Thyroid gland (tissue), 4 donors: Measurements from ENCODE around the gene UCN2. TPM values are rescaled to one million over a fixed set of nuclear protein-coding genes. Genes with fewer than 3 reads are reported as not detected.

Source experiments
- DNase-seq, 2 donors: peaks; one replicate each; pipeline ENCODE4 v3.0.0-alpha.2; 2019
- H3K27ac ChIP-seq, 3 donors: fragments of 200-600 bp; sonication (generic); 1 replicate in 2 of 3; 2 replicates in 1 of 3; pipeline ENCODE4 v1.5.1; 2016 to 2019; ENCODE audit warnings: mild to moderate bottlenecking in 1 of 3, moderate library complexity in 1 of 3
- H3K27me3 ChIP-seq: fragments of 200-600 bp; sonication (generic); one replicate; pipeline ENCODE4 v1.5.1; 2019
- H3K36me3 ChIP-seq, 2 donors: fragments of 200-600 bp; sonication (generic); one replicate each; pipeline ENCODE4 v1.5.1; 2016 to 2019
- H3K4me1 ChIP-seq, 2 donors: fragments of 200-600 bp; sonication (generic); one replicate each; pipeline ENCODE4 v1.5.1; 2017 to 2019
- H3K4me3 ChIP-seq, 3 donors: fragments of 200-600 bp; sonication (generic); replicated peaks in 1 of 3; 1 replicate in 2 of 3; 2 replicates in 1 of 3; pipeline ENCODE4 v1.5.1; 2016; ENCODE audit warnings: mild to moderate bottlenecking in 1 of 3
- H3K9me3 ChIP-seq: fragments of 200-600 bp; sonication (generic); one replicate; pipeline ENCODE4 v1.5.1; 2017
- CTCF ChIP-seq, 6 experiments: fragments of 200-600 bp in 3 of 6; fragments of 450-650 bp in 3 of 6; sonication (generic) in 3 of 6; IDR thresholded peaks; one replicate each; pipeline ENCODE4 v1.5.1; 2016 to 2019; ENCODE audit warnings: antibody characterized with exemption in 6 of 6, mild to moderate bottlenecking in 2 of 6, inconsistent platforms in 1 of 6, moderate library complexity in 1 of 6
- POLR2A ChIP-seq, 2 donors: fragments of 450-650 bp; IDR thresholded peaks; one replicate each; pipeline ENCODE4 v1.6.1; 2017; ENCODE audit warnings: antibody characterized with exemption in 2 of 2, mild to moderate bottlenecking in 2 of 2, moderate library complexity in 1 of 2
- WGBS, 2 donors: methylation state at CpG; one replicate each; pipeline ENCODE4 v1.1.5; 2017; 5-methylcytosine and 5-hydroxymethylcytosine counted together
- intact Hi-C: fragments of 100-400 bp; cut with DNase I; formaldehyde crosslinking; loops from one replicate; pipeline ENCODE4 v1.15.1; 2023
- total RNA-seq, 4 donors: library from RNA; depleted of rRNA; stranded (reverse); fragments of >200 nt; gene quantifications; one replicate each; pipeline ENCODE4 v1.2.3, GENCODE V29; 2016

UCN2 gene
- total RNA-seq, 4 donors from 2014 or later: not detected

DNA sequence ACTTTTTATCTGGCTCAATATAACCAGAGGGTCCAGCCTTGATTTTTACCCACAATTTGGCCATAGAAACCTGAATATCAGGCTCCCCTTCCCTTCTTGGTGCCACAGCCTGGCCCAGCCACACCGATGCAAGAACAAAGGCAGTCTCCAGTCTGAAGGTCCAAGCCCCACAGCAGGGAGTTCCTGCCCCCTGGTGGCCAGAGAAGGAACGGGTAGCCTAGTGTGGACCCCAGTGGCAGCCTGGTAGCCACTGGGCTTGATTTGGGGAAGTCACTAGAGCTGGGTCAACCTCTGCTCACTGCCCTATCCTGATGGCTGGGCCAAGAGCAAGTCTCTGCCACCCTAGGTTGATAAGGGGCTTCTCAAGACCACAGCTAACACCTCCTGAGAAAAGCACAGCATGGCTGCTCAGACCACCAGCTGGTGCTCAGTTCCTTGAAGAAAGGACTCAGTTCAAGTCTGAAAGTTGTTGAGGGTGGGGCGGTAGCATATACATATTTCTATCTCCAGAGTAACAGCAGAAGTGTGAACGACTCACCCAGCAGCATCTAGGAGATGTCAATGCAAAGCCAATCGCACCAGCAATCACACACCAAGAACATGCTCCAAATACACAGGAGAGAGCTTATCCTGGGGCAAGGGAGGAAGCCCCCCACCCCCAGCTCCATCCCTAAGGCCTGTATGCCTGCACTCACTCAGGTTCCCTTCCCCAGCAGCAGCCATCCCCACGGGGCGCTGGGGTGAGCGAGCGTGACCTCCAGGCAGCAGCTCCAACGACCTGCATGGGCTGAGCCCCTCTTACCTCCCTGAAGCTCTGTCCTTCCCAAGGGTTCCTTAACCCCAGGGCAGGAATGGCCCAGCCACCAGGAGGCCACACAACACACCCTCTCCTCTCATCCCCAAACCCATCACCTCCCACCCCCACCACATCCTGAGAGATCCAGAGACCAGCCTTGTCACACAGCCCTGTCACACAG lies 14.6 kb downstream of the UCN2 start:
- Histone ChIP-seq H3K4me1 (no peaks in the 10 kb centered on the region), H3K27me3 (no peaks in the 10 kb centered on the region), H3K9me3 (no peaks in the 10 kb centered on the region), H3K27ac (no peak overlapping the region), H3K36me3 (no peaks in the 10 kb centered on the region), H3K4me3 (no peak overlapping the region)
- TF ChIP-seq CTCF (IDR thresholded peaks at IDR 0.05) (peak; percentile 84 to 93 (median 88)), POLR2A (IDR thresholded peaks at IDR 0.05) (no peak)
- intact Hi-C loops: loop anchor here (5.0 kb wide), 2 partner anchors 87 to 147 kb away; no protein-coding TSS in a partner anchor
- peak; percentile 81 to 85 for DNase-seq
- 64 to 66% methylated on average over 6 to 10 of the region's 10 CpGs for WGBS, 2 donors

- Histone ChIP-seq H3K27ac (no peak overlapping the region), H3K9me3 (no peaks in the 10 kb centered on the region), H3K4me3 (no peak overlapping the region), H3K27me3 (no peaks in the 10 kb centered on the region), H3K4me1 (no peaks in the 10 kb centered on the region), H3K36me3 (no peaks in the 10 kb centered on the region)
- WGBS, 2 donors: 85 to 92% methylated on average over 5 of the region's 5 CpGs
- DNase-seq: no peak
- TF ChIP-seq CTCF (IDR thresholded peaks at IDR 0.05): no peak
- no peak for TF ChIP-seq POLR2A (IDR thresholded peaks at IDR 0.05)
- intact Hi-C loops: loop anchor here (5.0 kb wide), 2 partner anchors 86 to 146 kb away; no protein-coding TSS in a partner anchor
Observed at GRCh38 chr3:48548126-48548525, 15.5 kb downstream of the UCN2 start.

GRCh38 chr3:48546203-48546829 lies 17.3 kb downstream of the UCN2 start:
- no peak for DNase-seq
- Histone ChIP-seq H3K4me3 (no peak overlapping the region), H3K36me3 (no peaks in the 10 kb centered on the region), H3K9me3 (no peaks in the 10 kb centered on the region), H3K4me1 (no peaks in the 10 kb centered on the region), H3K27me3 (no peaks in the 10 kb centered on the region), H3K27ac (no peak overlapping the region)
- intact Hi-C loops: loop anchor here (5.0 kb wide), 2 partner anchors 84 to 144 kb away; no protein-coding TSS in a partner anchor
- WGBS, 2 donors: 67 to 84% methylated on average over 4 of the region's 4 CpGs
- TF ChIP-seq POLR2A (IDR thresholded peaks at IDR 0.05): no peak
- no peak for TF ChIP-seq CTCF (IDR thresholded peaks at IDR 0.05)

DNA sequence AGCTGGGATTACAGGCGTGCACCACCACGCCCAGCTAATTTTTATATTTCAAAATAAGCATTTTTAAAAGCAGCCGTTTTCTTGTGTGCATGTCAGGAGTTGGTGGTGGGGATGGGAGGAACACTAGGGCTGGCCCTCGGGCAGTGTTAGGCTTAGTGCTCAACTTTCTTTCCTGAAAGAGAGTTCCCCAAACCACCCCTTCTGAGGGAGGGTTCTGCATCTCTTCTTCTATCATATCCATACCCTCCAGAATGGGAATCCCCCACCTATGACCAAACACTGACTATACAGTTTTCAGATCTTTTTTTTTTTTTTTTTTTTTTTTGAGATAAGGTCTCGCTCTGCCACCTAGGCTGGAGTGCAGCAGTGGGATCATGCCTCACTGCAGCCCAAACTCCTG lies 19.4 kb downstream of the UCN2 start:
- DNase-seq: no peak
- TF ChIP-seq POLR2A (IDR thresholded peaks at IDR 0.05): no peak
- no peak for TF ChIP-seq CTCF (IDR thresholded peaks at IDR 0.05)
- Histone ChIP-seq H3K27ac (no peak overlapping the region), H3K27me3 (no peaks in the 10 kb centered on the region), H3K9me3 (no peaks in the 10 kb centered on the region), H3K4me3 (no peak overlapping the region), H3K36me3 (no peaks in the 10 kb centered on the region), H3K4me1 (no peaks in the 10 kb centered on the region)
- WGBS, 2 donors: 94 to 95% methylated on average over 5 of the region's 5 CpGs
- intact Hi-C loops: no loop called here
